GM23338 (cell line): ENCODE results near the gene XPO4. TPM values are rescaled to one million over a fixed set of nuclear protein-coding genes. Genes with fewer than 3 reads are reported as not detected.

ENCODE experiments used
- ATAC-seq: fragments of 200-7000 bp; cut with Tn5 transposase; 3 replicates; pipeline ENCODE4 v1.9.1; 2020
- DNase-seq: peaks from one replicate; pipeline ENCODE4 v3.0.0-alpha.2; 2015; ENCODE audit warnings: low spot score
- H2AFZ ChIP-seq: fragments of 200-600 bp; sonication (generic); 2 replicates; pipeline ENCODE4 v1.8.0; 2016; ENCODE audit warnings: antibody characterized with exemption, mild to moderate bottlenecking, moderate library complexity
- H3F3A ChIP-seq: fragments of 200-600 bp; sonication (generic); replicated peaks from 2 replicates; pipeline ENCODE4 v1.8.0; 2017; ENCODE audit warnings: antibody characterized with exemption, mixed run types, low read depth
- H3K27ac ChIP-seq: fragments of 200-600 bp; sonication (generic); 2 replicates; pipeline ENCODE4 v1.6.1; 2016; ENCODE audit warnings: low read depth
- H3K27me3 ChIP-seq: fragments of 200-600 bp; sonication (generic); 2 replicates; pipeline ENCODE4 v1.8.0; 2016; ENCODE audit warnings: mild to moderate bottlenecking, mixed run types, moderate library complexity; ENCODE audit not compliant: insufficient read depth
- H3K36me3 ChIP-seq: fragments of 200-600 bp; sonication (generic); 2 replicates; pipeline ENCODE4 v1.8.0; 2016; ENCODE audit warnings: mild to moderate bottlenecking; ENCODE audit not compliant: insufficient read depth
- H3K4me1 ChIP-seq: fragments of 200-600 bp; sonication (generic); 2 replicates; pipeline ENCODE4 v1.8.0; 2016; ENCODE audit warnings: mild to moderate bottlenecking, moderate library complexity; ENCODE audit not compliant: insufficient read depth
- H3K4me2 ChIP-seq: fragments of 200-600 bp; sonication (generic); 2 replicates; pipeline ENCODE4 v1.7.1; 2017; ENCODE audit warnings: mixed run types
- H3K4me3 ChIP-seq: fragments of 200-600 bp; sonication (generic); 2 replicates; pipeline ENCODE4 v1.6.1; 2016; ENCODE audit warnings: mixed run types
- H3K79me2 ChIP-seq: fragments of 200-600 bp; sonication (generic); replicated peaks from 2 replicates; pipeline ENCODE4 v1.8.0; 2017; ENCODE audit warnings: mild to moderate bottlenecking; ENCODE audit not compliant: insufficient read depth
- H3K9me2 ChIP-seq: fragments of 200-600 bp; sonication (generic); 2 replicates; pipeline ENCODE4 v1.8.0; 2017; ENCODE audit not compliant: insufficient read depth
- H4K20me1 ChIP-seq: fragments of 200-600 bp; sonication (generic); replicated peaks from 2 replicates; pipeline ENCODE4 v1.8.0; 2017; ENCODE audit warnings: mild to moderate bottlenecking; ENCODE audit not compliant: insufficient read depth
- H3K27ac Mint-ChIP-seq: 2 replicates; pipeline ENCODE4 v1.8.0; 2020; ENCODE audit warnings: inconsistent platforms, mild to moderate bottlenecking, moderate library complexity, mixed read lengths
- H3K27me3 Mint-ChIP-seq: 3 replicates; pipeline ENCODE4 v1.8.0; 2022; ENCODE audit warnings: low read depth, mild to moderate bottlenecking, moderate library complexity, mixed read lengths, inconsistent platforms; ENCODE audit not compliant: insufficient read depth, poor library complexity
- H3K36me3 Mint-ChIP-seq: 3 replicates; pipeline ENCODE4 v1.8.0; 2021; ENCODE audit warnings: low read depth, mild to moderate bottlenecking, inconsistent platforms, moderate library complexity, mixed read lengths
- H3K4me1 Mint-ChIP-seq: 3 replicates; pipeline ENCODE4 v1.8.0; 2020; ENCODE audit warnings: mild to moderate bottlenecking, inconsistent platforms, mixed read lengths
- H3K4me3 Mint-ChIP-seq: 3 replicates; pipeline ENCODE4 v1.8.0; 2021; ENCODE audit warnings: moderate library complexity, mild to moderate bottlenecking, inconsistent platforms, mixed read lengths
- H3K9me3 Mint-ChIP-seq: 3 replicates; pipeline ENCODE4 v1.8.0; 2020; ENCODE audit warnings: moderate library complexity, mild to moderate bottlenecking, inconsistent platforms, mixed read lengths
- EZH2 ChIP-seq: fragments of 200-600 bp; sonication (generic); IDR thresholded peaks from one replicate; pipeline ENCODE4 v1.8.0; 2017; ENCODE audit warnings: antibody characterized with exemption, mild to moderate bottlenecking, low read depth; ENCODE audit not compliant: unreplicated experiment
- POLR2AphosphoS5 ChIP-seq: IDR thresholded peaks from 2 replicates; pipeline ENCODE4 v1.6.1; 2016; ENCODE audit warnings: antibody characterized with exemption, low read depth
- REST ChIP-seq: IDR thresholded peaks from one replicate; pipeline ENCODE4 v1.6.1; 2018; ENCODE audit warnings: antibody characterized with exemption; ENCODE audit not compliant: unreplicated experiment
- ZNF114 ChIP-seq: fragments of 250-450 bp; sonication (Bioruptor Pico); IDR thresholded peaks from 2 replicates; pipeline ENCODE4 v1.5.0; 2020; ENCODE audit warnings: mild to moderate bottlenecking, moderate library complexity
- ZNF331 ChIP-seq: fragments of 250-450 bp; sonication (Bioruptor Pico); IDR thresholded peaks from 2 replicates; pipeline ENCODE4 v1.5.0; 2020; ENCODE audit warnings: low read depth, mild to moderate bottlenecking, moderate library complexity
- polyA plus RNA-seq: library from polyadenylated mRNA; unstranded; fragments of >200 nt; fragmentation: Nextera tagmentation; extraction: Ambion mirVana; gene quantifications from 2 replicates; pipeline ENCODE4 v1.2.1, GENCODE V29; 2016
- total RNA-seq: library from RNA; depleted of rRNA; stranded (reverse); fragments of >200 nt; shearing (Covaris generic); gene quantifications from 2 replicates; pipeline ENCODE4 v1.2.3, GENCODE V29; 2014
- TF ChIP-seq, protein P1 (sequence below): fragments of 250-450 bp; sonication (Bioruptor Pico); IDR thresholded peaks from 2 replicates; pipeline ENCODE4 v1.5.0; 2020; ENCODE audit warnings: mild to moderate bottlenecking, moderate library complexity

The XPO4 gene
- total and polyA plus RNA-seq, 2 experiments from 2014 or later, result 14.1 to 57.8 TPM

DNA sequence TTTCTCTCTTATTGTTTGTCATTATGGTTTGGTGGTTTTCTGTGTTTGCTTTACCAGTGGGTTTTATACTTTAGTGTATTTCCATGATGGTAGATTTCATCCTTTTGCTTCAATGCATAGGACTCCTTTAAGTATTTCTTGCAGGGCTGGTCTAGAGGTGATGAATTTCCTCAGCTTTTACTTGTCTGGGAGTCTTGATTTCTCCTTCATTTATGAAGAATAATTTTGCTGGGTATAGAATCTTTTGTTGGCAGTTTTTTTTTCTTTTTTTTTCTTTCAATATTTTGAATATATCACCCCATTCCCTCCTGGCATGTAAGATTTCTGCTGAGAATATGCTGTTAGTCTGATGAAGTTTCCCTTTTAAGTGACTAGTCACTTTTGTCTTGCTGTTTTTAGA, 148.5 kb downstream of the XPO4 start:
- Mint-ChIP-seq H3K4me3 (no peak overlapping the region), H3K27me3 (peaks cover 5% of the 10 kb centered on the region), H3K4me1 (peaks cover 9% of the 10 kb centered on the region), H3K27ac (no peak overlapping the region), H3K36me3 (peaks cover 40% of the 10 kb centered on the region; the same call in 2 of the 3 replicates), H3K9me3 (peaks cover 36% of the 10 kb centered on the region)
- Histone ChIP-seq H3F3A (no peaks in the 10 kb centered on the region), H3K4me2 (no peak overlapping the region), H3K27ac (no peak overlapping the region), H3K79me2 (no peaks in the 10 kb centered on the region), H3K27me3 (no peaks in the 10 kb centered on the region), H4K20me1 (no peaks in the 10 kb centered on the region), H2AFZ (no peak overlapping the region), H3K9me2 (no peaks in the 10 kb centered on the region), H3K4me3 (no peak overlapping the region), H3K36me3 (no peaks in the 10 kb centered on the region; the same call in 1 of the 2 replicates), H3K4me1 (peaks cover 7% of the 10 kb centered on the region; the same call in 1 of the 2 replicates)
- no peak for ATAC-seq
- no peak for DNase-seq
- TF ChIP-seq POLR2AphosphoS5, result no peak
- TF ChIP-seq ZNF331, result no peak
- TF ChIP-seq ZNF114 (CRISPR knock-in tag), result no peak
- TF ChIP-seq REST, result no peak
- TF ChIP-seq, protein P1, sequence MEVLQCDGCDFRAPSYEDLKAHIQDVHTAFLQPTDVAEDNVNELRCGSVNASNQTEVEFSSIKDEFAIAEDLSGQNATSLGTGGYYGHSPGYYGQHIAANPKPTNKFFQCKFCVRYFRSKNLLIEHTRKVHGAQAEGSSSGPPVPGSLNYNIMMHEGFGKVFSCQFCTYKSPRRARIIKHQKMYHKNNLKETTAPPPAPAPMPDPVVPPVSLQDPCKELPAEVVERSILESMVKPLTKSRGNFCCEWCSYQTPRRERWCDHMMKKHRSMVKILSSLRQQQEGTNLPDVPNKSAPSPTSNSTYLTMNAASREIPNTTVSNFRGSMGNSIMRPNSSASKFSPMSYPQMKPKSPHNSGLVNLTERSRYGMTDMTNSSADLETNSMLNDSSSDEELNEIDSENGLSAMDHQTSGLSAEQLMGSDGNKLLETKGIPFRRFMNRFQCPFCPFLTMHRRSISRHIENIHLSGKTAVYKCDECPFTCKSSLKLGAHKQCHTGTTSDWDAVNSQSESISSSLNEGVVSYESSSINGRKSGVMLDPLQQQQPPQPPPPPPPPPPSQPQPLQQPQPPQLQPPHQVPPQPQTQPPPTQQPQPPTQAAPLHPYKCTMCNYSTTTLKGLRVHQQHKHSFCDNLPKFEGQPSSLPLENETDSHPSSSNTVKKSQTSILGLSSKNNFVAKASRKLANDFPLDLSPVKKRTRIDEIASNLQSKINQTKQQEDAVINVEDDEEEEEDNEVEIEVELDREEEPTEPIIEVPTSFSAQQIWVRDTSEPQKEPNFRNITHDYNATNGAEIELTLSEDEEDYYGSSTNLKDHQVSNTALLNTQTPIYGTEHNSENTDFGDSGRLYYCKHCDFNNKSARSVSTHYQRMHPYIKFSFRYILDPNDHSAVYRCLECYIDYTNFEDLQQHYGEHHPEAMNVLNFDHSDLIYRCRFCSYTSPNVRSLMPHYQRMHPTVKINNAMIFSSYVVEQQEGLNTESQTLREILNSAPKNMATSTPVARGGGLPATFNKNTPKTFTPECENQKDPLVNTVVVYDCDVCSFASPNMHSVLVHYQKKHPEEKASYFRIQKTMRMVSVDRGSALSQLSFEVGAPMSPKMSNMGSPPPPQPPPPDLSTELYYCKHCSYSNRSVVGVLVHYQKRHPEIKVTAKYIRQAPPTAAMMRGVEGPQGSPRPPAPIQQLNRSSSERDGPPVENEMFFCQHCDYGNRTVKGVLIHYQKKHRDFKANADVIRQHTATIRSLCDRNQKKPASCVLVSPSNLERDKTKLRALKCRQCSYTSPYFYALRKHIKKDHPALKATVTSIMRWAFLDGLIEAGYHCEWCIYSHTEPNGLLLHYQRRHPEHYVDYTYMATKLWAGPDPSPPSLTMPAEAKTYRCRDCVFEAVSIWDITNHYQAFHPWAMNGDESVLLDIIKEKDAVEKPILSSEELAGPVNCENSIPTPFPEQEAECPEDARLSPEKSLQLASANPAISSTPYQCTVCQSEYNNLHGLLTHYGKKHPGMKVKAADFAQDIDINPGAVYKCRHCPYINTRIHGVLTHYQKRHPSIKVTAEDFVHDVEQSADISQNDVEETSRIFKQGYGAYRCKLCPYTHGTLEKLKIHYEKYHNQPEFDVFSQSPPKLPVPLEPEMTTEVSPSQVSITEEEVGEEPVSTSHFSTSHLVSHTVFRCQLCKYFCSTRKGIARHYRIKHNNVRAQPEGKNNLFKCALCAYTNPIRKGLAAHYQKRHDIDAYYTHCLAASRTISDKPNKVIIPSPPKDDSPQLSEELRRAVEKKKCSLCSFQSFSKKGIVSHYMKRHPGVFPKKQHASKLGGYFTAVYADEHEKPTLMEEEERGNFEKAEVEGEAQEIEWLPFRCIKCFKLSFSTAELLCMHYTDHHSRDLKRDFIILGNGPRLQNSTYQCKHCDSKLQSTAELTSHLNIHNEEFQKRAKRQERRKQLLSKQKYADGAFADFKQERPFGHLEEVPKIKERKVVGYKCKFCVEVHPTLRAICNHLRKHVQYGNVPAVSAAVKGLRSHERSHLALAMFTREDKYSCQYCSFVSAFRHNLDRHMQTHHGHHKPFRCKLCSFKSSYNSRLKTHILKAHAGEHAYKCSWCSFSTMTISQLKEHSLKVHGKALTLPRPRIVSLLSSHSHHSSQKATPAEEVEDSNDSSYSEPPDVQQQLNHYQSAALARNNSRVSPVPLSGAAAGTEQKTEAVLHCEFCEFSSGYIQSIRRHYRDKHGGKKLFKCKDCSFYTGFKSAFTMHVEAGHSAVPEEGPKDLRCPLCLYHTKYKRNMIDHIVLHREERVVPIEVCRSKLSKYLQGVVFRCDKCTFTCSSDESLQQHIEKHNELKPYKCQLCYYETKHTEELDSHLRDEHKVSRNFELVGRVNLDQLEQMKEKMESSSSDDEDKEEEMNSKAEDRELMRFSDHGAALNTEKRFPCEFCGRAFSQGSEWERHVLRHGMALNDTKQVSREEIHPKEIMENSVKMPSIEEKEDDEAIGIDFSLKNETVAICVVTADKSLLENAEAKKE (CRISPR knock-in tag), result no peak
- no peak for TF ChIP-seq EZH2
